Esophagus squamous epithelium (tissue), 4 donors: ENCODE results near the gene MOV10.
"Not testable (repeated sequence)": the region's sequence is repeated elsewhere in the genome, so short reads cannot be mapped to it uniquely, and the experiment has no call there.

Source experiments
- CTCF ChIP-seq, 6 experiments: fragments of 450-650 bp in 4 of 6; fragments of 200-600 bp in 2 of 6; sonication (generic) in 2 of 6; IDR thresholded peaks; one replicate each; pipeline ENCODE4 v1.5.1; 2016 to 2019; ENCODE audit warnings: antibody characterized with exemption in 6 of 6, mild to moderate bottlenecking in 4 of 6, moderate library complexity in 4 of 6
- POLR2A ChIP-seq, 4 donors: fragments of 450-650 bp; IDR thresholded peaks; one replicate each; pipeline ENCODE4 v1.6.1; 2017; ENCODE audit warnings: antibody characterized with exemption in 4 of 4, mild to moderate bottlenecking in 4 of 4, moderate library complexity in 3 of 4

- TF ChIP-seq CTCF, POLR2A (IDR thresholded peaks at IDR 0.05): not testable (repeated sequence)
Measured at GRCh38 chr1:112728306-112728971, 54.0 kb downstream of the MOV10 start.
